ENCODE results near the gene PPIF.
"Not testable (repeated sequence)": the region's sequence is repeated elsewhere in the genome, so short reads cannot be mapped to it uniquely, and the experiment has no call there.

Gene PPIF

GRCh38 chr10:79331226-79331625 lies 16.0 kb upstream of the PPIF start:
- DNase-seq (ENCODE audit: low read depth) = no peak
- no peak overlapping the region for H3K4me3 ChIP-seq (ENCODE audit: low read depth, low read length)

GRCh38 chr10:79331709-79332108 lies 15.6 kb upstream of the PPIF start:
- no peak for TF ChIP-seq CTCF (conservative IDR thresholded peaks at IDR 0.05; ENCODE audit: low read depth, low read length)
- H3K4me3 ChIP-seq (ENCODE audit: low read depth, low read length) = no peak overlapping the region

More at GRCh38 chr10:79331226-79331625, 16.0 kb upstream of the PPIF start:
- no peak for TF ChIP-seq CTCF (conservative IDR thresholded peaks at IDR 0.05; ENCODE audit: low read depth, low read length)

GRCh38 chr10:79332610-79333315 lies 14.5 kb upstream of the PPIF start:
- DNase-seq (ENCODE audit: low read depth); H3K4me3 ChIP-seq (ENCODE audit: low read depth, low read length): not testable (repeated sequence)

More at GRCh38 chr10:79331709-79332108, 15.6 kb upstream of the PPIF start:
- peak; percentile 85 for DNase-seq (ENCODE audit: low read depth)

GRCh38 chr10:79333513-79333912 lies 13.8 kb upstream of the PPIF start:
- peak; percentile 51 for DNase-seq (ENCODE audit: low read depth)
- no peak overlapping the region for H3K4me3 ChIP-seq (ENCODE audit: low read depth, low read length)
- TF ChIP-seq CTCF (conservative IDR thresholded peaks at IDR 0.05; ENCODE audit: low read depth, low read length) = no peak

- H3K4me3 ChIP-seq (ENCODE audit: low read depth, low read length) = no peak overlapping the region
- TF ChIP-seq CTCF (conservative IDR thresholded peaks at IDR 0.05; ENCODE audit: low read depth, low read length) = no peak
- DNase-seq (ENCODE audit: low read depth) = no peak
Measured at GRCh38 chr10:79334573-79334972, 12.7 kb upstream of the PPIF start.

GRCh38 chr10:79335094-79335469 lies 12.2 kb upstream of the PPIF start:
- no peak for DNase-seq (ENCODE audit: low read depth)
- TF ChIP-seq CTCF (conservative IDR thresholded peaks at IDR 0.05; ENCODE audit: low read depth, low read length) = no peak
- no peak overlapping the region for H3K4me3 ChIP-seq (ENCODE audit: low read depth, low read length)

- no peak for DNase-seq (ENCODE audit: low read depth)
- no peak overlapping the region for H3K4me3 ChIP-seq (ENCODE audit: low read depth, low read length)
- no peak for TF ChIP-seq CTCF (conservative IDR thresholded peaks at IDR 0.05; ENCODE audit: low read depth, low read length)
Measured at GRCh38 chr10:79335470-79336235, 11.6 kb upstream of the PPIF start.

Data from choroid plexus epithelial cell (primary cell).